Limb (tissue), 2 donors: ENCODE measurements around the gene ZNF750.
A peak's percentile ranks its signal among the peaks of the same experiment; 100 is the strongest.

Source experiments
- DNase-seq, 2 donors: peaks; one replicate each; pipeline ENCODE4 v3.0.0-alpha.2; 2016; ENCODE audit errors: extremely low spot score in 2 of 2

ZNF750 gene

GRCh38 chr17:82794781-82795482 lies 44.9 kb downstream of the ZNF750 start:
- DNase-seq: peak in 1 of 2 donors; percentile 44

- DNase-seq: peak in 1 of 2 donors; percentile 66
Measured at GRCh38 chr17:82793974-82794630, 45.7 kb downstream of the ZNF750 start.

GRCh38 chr17:82791532-82791931 lies 48.3 kb downstream of the ZNF750 start:
- DNase-seq: no peak

- DNase-seq: no peak
Measured at GRCh38 chr17:82790391-82790790, 49.4 kb downstream of the ZNF750 start.

- no peak for DNase-seq
Measured at GRCh38 chr17:82789806-82790205, 50.0 kb downstream of the ZNF750 start.

- no peak for DNase-seq
Measured at GRCh38 chr17:82789051-82789592, 50.7 kb downstream of the ZNF750 start.

- no peak for DNase-seq
Measured at GRCh38 chr17:82788206-82789001, 51.4 kb downstream of the ZNF750 start.

- peak in 1 of 2 donors; percentile 25 for DNase-seq
Measured at GRCh38 chr17:82787081-82787848, 52.6 kb downstream of the ZNF750 start.

- peak in 1 of 2 donors; percentile 23 for DNase-seq
Measured at GRCh38 chr17:82786427-82786826, 53.4 kb downstream of the ZNF750 start.

GRCh38 chr17:82785581-82785980 lies 54.2 kb downstream of the ZNF750 start:
- peak in 1 of 2 donors; percentile 11 for DNase-seq

- no peak for DNase-seq
Measured at GRCh38 chr17:82783498-82783897, 56.3 kb downstream of the ZNF750 start.

GRCh38 chr17:82782657-82783207 lies 57.1 kb downstream of the ZNF750 start:
- DNase-seq: peak in 1 of 2 donors; percentile 20

- peak; percentile 83 to 92 for DNase-seq
Measured at GRCh38 chr17:82781894-82782274, 57.9 kb downstream of the ZNF750 start.

- no peak for DNase-seq
Measured at GRCh38 chr17:82780971-82781893, 58.6 kb downstream of the ZNF750 start.

GRCh38 chr17:82780195-82780594 lies 59.6 kb downstream of the ZNF750 start:
- no peak for DNase-seq

- DNase-seq: no peak
Measured at GRCh38 chr17:82779541-82779940, 60.3 kb downstream of the ZNF750 start.
